Esophagus muscularis mucosa (tissue), 4 donors: ENCODE data around the gene PRMT3. TPM values are rescaled to one million over a fixed set of nuclear protein-coding genes. Genes with fewer than 3 reads are reported as not detected.
A peak's percentile ranks its signal among the peaks of the same experiment; 100 is the strongest.
"Not testable (repeated sequence)": the region's sequence is repeated elsewhere in the genome, so short reads cannot be mapped to it uniquely, and the experiment has no call there.

ENCODE experiments used
- DNase-seq: peaks from one replicate; pipeline ENCODE4 v3.0.0-alpha.2; 2017; ENCODE audit errors: extremely low spot score
- H3K27ac ChIP-seq, 4 donors: fragments of 200-600 bp; sonication (generic); replicated peaks in 1 of 4; 1 replicate in 3 of 4; 2 replicates in 1 of 4; pipeline ENCODE4 v1.5.1; 2016 to 2019; ENCODE audit warnings: mild to moderate bottlenecking in 1 of 4
- H3K27me3 ChIP-seq, 4 donors: fragments of 200-600 bp; sonication (generic); one replicate each; pipeline versions ENCODE4 v1.5.1 to v1.6.0; 2016 to 2019
- H3K36me3 ChIP-seq, 4 donors: fragments of 200-600 bp; sonication (generic); one replicate each; pipeline ENCODE4 v1.5.1; 2016 to 2019
- H3K4me1 ChIP-seq, 4 donors: fragments of 200-600 bp; sonication (generic); one replicate each; pipeline ENCODE4 v1.5.1; 2016 to 2019
- H3K4me3 ChIP-seq, 4 donors: fragments of 200-600 bp; sonication (generic); 1 replicate in 2 of 4; 2 replicates in 2 of 4; pipeline ENCODE4 v1.5.1; 2016 to 2019; ENCODE audit warnings: mild to moderate bottlenecking in 4 of 4, moderate library complexity in 1 of 4
- H3K9me3 ChIP-seq, 4 donors: fragments of 200-600 bp; sonication (generic); 1 replicate in 3 of 4; 2 replicates in 1 of 4; pipeline ENCODE4 v1.5.1; 2016 to 2019
- CTCF ChIP-seq, 3 experiments: fragments of 200-600 bp in 2 of 3; fragments of 450-650 bp in 1 of 3; sonication (generic) in 2 of 3; IDR thresholded peaks; one replicate each; pipeline ENCODE4 v1.5.1; 2017 to 2019; ENCODE audit warnings: antibody characterized with exemption in 3 of 3, mild to moderate bottlenecking in 2 of 3, moderate library complexity in 1 of 3
- EP300 ChIP-seq: sonication (generic); formaldehyde crosslinking; IDR thresholded peaks from one replicate; pipeline ENCODE4 v1.6.1; 2017; ENCODE audit warnings: antibody characterized with exemption
- POLR2A ChIP-seq: fragments of 450-650 bp; IDR thresholded peaks from one replicate; pipeline ENCODE4 v1.6.1; 2017; ENCODE audit warnings: antibody characterized with exemption, moderate library complexity, mild to moderate bottlenecking, low read depth
- POLR2AphosphoS5 ChIP-seq, 2 donors: sonication (generic); formaldehyde crosslinking; IDR thresholded peaks; one replicate each; pipeline ENCODE4 v1.6.1; 2017; ENCODE audit warnings: antibody characterized with exemption in 2 of 2
- WGBS: methylation state at CpG from one replicate; pipeline ENCODE4 v1.1.5; 2018; 5-methylcytosine and 5-hydroxymethylcytosine counted together
- intact Hi-C: fragments of 100-400 bp; cut with DNase I; formaldehyde crosslinking; loops from one replicate; pipeline ENCODE4 v1.15.1; 2023
- total RNA-seq, 4 donors: library from RNA; depleted of rRNA; stranded (reverse); fragments of >200 nt; gene quantifications; one replicate each; pipeline versions ENCODE4 v1.1.0 to v1.2.1, GENCODE V29; 2016

PRMT3 gene
- total RNA-seq, 4 donors from 2014 or later = 11.3 to 19.9 (median 16.1) TPM

GRCh38 chr11:20373147-20373546, 14.4 kb upstream of the PRMT3 start:
- 84% methylated on average over 13 of the region's 13 CpGs for WGBS
- Histone ChIP-seq H3K36me3 (peaks cover 22 to 68% (median 37%) of the 10 kb centered on the region in 4 donors), H3K4me3 (no peak overlapping the region), H3K9me3 (no peaks in the 10 kb centered on the region), H3K27me3 (no peaks in the 10 kb centered on the region), H3K27ac (no peak overlapping the region), H3K4me1 (peaks cover 0 to 9% (median 3%) of the 10 kb centered on the region in 4 donors)
- intact Hi-C loops = no loop called here
- TF ChIP-seq EP300 (no peak), POLR2AphosphoS5 (IDR thresholded peaks at IDR 0.05) (no peak), POLR2A (no peak), CTCF (IDR thresholded peaks at IDR 0.05) (no peak)
- DNase-seq = peak; percentile 55

- WGBS = 53% methylated on average over 3 of the region's 3 CpGs
- peak; percentile 3 for DNase-seq
- Histone ChIP-seq H3K4me1 (peaks cover 0 to 4% (median 0%) of the 10 kb centered on the region in 4 donors), H3K9me3 (no peaks in the 10 kb centered on the region), H3K4me3 (no peak overlapping the region), H3K27me3 (no peaks in the 10 kb centered on the region), H3K27ac (no peak overlapping the region), H3K36me3 (peaks cover 24 to 69% (median 40%) of the 10 kb centered on the region in 4 donors)
- intact Hi-C loops = no loop called here
- no peak for TF ChIP-seq POLR2A
- TF ChIP-seq EP300 = no peak
- TF ChIP-seq CTCF (IDR thresholded peaks at IDR 0.05) = no peak
Observed at GRCh38 chr11:20373568-20374209, 13.8 kb upstream of the PRMT3 start.

- H3K9me3 ChIP-seq = no peaks in the 10 kb centered on the region
- intact Hi-C loops = no loop called here
- H3K36me3 ChIP-seq = peaks cover 24 to 77% (median 51%) of the 10 kb centered on the region in 4 donors
- no peaks in the 10 kb centered on the region for H3K27me3 ChIP-seq
- H3K4me3 ChIP-seq = no peak overlapping the region
- H3K27ac ChIP-seq = no peak overlapping the region
- DNase-seq = no peak
- no peaks in the 10 kb centered on the region for H3K4me1 ChIP-seq
- no peak for TF ChIP-seq CTCF (IDR thresholded peaks at IDR 0.05)
- 93% methylated on average over 9 of the region's 9 CpGs for WGBS
Observed at GRCh38 chr11:20374741-20375300, 12.7 kb upstream of the PRMT3 start.

GRCh38 chr11:20376162-20376730, 11.3 kb upstream of the PRMT3 start:
- no peak for TF ChIP-seq EP300
- TF ChIP-seq POLR2AphosphoS5 (IDR thresholded peaks at IDR 0.05) = no peak
- no peak for TF ChIP-seq POLR2A
- no peak for TF ChIP-seq CTCF (IDR thresholded peaks at IDR 0.05)
- 84% methylated on average over 3 of the region's 3 CpGs for WGBS
- Histone ChIP-seq H3K36me3 (peaks cover 21 to 76% (median 48%) of the 10 kb centered on the region in 4 donors), H3K9me3 (no peaks in the 10 kb centered on the region), H3K27ac (no peak overlapping the region), H3K4me3 (no peak overlapping the region), H3K27me3 (no peaks in the 10 kb centered on the region), H3K4me1 (no peaks in the 10 kb centered on the region)
- DNase-seq = no peak
- intact Hi-C loops = no loop called here

GRCh38 chr11:20385996-20386395, 1.5 kb upstream of the PRMT3 start:
- 84% methylated on average over 15 of the region's 15 CpGs for WGBS
- peaks cover 15 to 27% (median 21%) of the 10 kb centered on the region in 4 donors for H3K4me1 ChIP-seq
- H3K27ac ChIP-seq, H3K4me3 ChIP-seq, H3K9me3 ChIP-seq, DNase-seq, H3K27me3 ChIP-seq: not testable (repeated sequence)
- H3K36me3 ChIP-seq = peaks cover 10 to 46% (median 26%) of the 10 kb centered on the region in 4 donors
- intact Hi-C loops = loop anchor here (10.0 kb wide), 1 partner anchor 219 kb away; no protein-coding TSS in a partner anchor
